H1 (cell line): ENCODE data around the gene PPARD. TPM values are rescaled to one million over a fixed set of nuclear protein-coding genes. Genes with fewer than 3 reads are reported as not detected.

Experiments used
- CTCF ChIA-PET: fragments of 300-600 bp; sonication (Branson Sonifier 250); formaldehyde crosslinking; loops from one replicate; lab custom pipeline; 2021; ENCODE audit not compliant: partially characterized antibody; lab: Charles Lee
- POLR2A ChIA-PET: fragments of 300-600 bp; sonication (Branson Sonifier 250); formaldehyde crosslinking; loops from one replicate; lab custom pipeline; 2021; ENCODE audit warnings: inconsistent platforms; ENCODE audit not compliant: partially characterized antibody; lab: Charles Lee
- DNase-seq, 2 experiments: peaks; one replicate each; pipeline versions ENCODE4 v3.0.0 to v3.0.0-alpha.2; 2010 to 2022; ENCODE audit warnings: low spot score in 2 of 2, low read depth in 1 of 2, mixed read lengths in 1 of 2
- FAIRE-seq: peaks from 2 replicates; lab custom pipeline; 2011; peaks lifted over from hg19 to GRCh38; lab: Jason Lieb, UNC
- H2AFZ ChIP-seq: 2 replicates; pipeline ENCODE4 v1.8.1; 2012; ENCODE audit warnings: low read length, inconsistent platforms
- H2AK5ac ChIP-seq: 2 replicates; pipeline ENCODE4 v1.6.1; 2013; ENCODE audit warnings: low read depth, low read length
- H2BK120ac ChIP-seq: replicated peaks from 2 replicates; pipeline ENCODE3; 2013; ENCODE audit warnings: low read depth, low read length, inconsistent platforms
- H2BK12ac ChIP-seq: 2 replicates; pipeline ENCODE4 v1.6.1; 2013; ENCODE audit warnings: low read depth, low read length
- H2BK15ac ChIP-seq: 2 replicates; pipeline ENCODE4 v1.6.1; 2013; ENCODE audit warnings: low read length
- H2BK20ac ChIP-seq: 2 replicates; pipeline ENCODE4 v1.6.1; 2013; ENCODE audit warnings: low read length
- H2BK5ac ChIP-seq: 2 replicates; pipeline ENCODE4 v1.6.1; 2013; ENCODE audit warnings: low read depth, low read length
- H3K14ac ChIP-seq: 2 replicates; pipeline ENCODE4 v1.6.1; 2013; ENCODE audit warnings: inconsistent platforms; ENCODE audit not compliant: insufficient read length
- H3K18ac ChIP-seq: 2 replicates; pipeline ENCODE4 v1.6.1; 2013; ENCODE audit warnings: low read length; ENCODE audit errors: extremely low read depth
- H3K23ac ChIP-seq: 2 replicates; pipeline ENCODE4 v1.6.1; 2013; ENCODE audit warnings: inconsistent platforms; ENCODE audit not compliant: insufficient read length
- H3K23me2 ChIP-seq: 2 replicates; pipeline ENCODE4 v1.6.1; 2013; ENCODE audit warnings: low read depth, low read length
- H3K27ac ChIP-seq: 2 replicates; pipeline ENCODE4 v1.6.1; 2011; ENCODE audit warnings: low read depth, low read length, inconsistent platforms
- H3K27me3 ChIP-seq, 4 experiments: replicated peaks in 1 of 4; 1 replicate in 1 of 4; 2 replicates in 3 of 4; pipeline versions ENCODE4 v1.6.1 to v1.8.1; 2011 to 2013; ENCODE audit warnings: low read length in 3 of 4, mild to moderate bottlenecking in 3 of 4, inconsistent platforms in 2 of 4, mixed read lengths in 2 of 4, moderate library complexity in 1 of 4; ENCODE audit not compliant: control insufficient read depth in 3 of 4, insufficient read depth in 3 of 4; ENCODE audit errors: extremely low read depth in 1 of 4
- H3K36me3 ChIP-seq, 4 experiments: 2 replicates each; pipeline versions ENCODE4 v1.6.1 to v1.8.1; 2011 to 2013; ENCODE audit warnings: mild to moderate bottlenecking in 4 of 4, low read length in 3 of 4, moderate library complexity in 2 of 4, control low read depth in 1 of 4, inconsistent platforms in 1 of 4; ENCODE audit not compliant: insufficient read depth in 4 of 4, control insufficient read depth in 2 of 4
- H3K4ac ChIP-seq: replicated peaks from 2 replicates; pipeline ENCODE3; 2013; ENCODE audit warnings: low read length, low read depth, mixed read lengths, inconsistent platforms; ENCODE audit not compliant: insufficient read length
- H3K4me1 ChIP-seq, 4 experiments: replicated peaks in 1 of 4; 1 replicate in 1 of 4; 2 replicates in 3 of 4; pipeline versions ENCODE4 v1.6.1 to v1.8.1; 2011 to 2013; ENCODE audit warnings: low read length in 3 of 4, inconsistent platforms in 2 of 4, mixed read lengths in 1 of 4; ENCODE audit not compliant: insufficient read depth in 4 of 4, control insufficient read depth in 3 of 4
- H3K4me2 ChIP-seq, 2 experiments: 2 replicates each; pipeline versions ENCODE4 v1.6.1 to v1.8.1; 2011 to 2013; ENCODE audit warnings: low read depth in 2 of 2, low read length in 2 of 2, control low read depth in 1 of 2, inconsistent platforms in 1 of 2, mild to moderate bottlenecking in 1 of 2; ENCODE audit not compliant: insufficient read depth in 1 of 2
- H3K4me3 ChIP-seq, 4 experiments: fragments of 200-600, 300-600 bp in 1 of 4; sonication (generic), shearing (Covaris generic), sonication (Bioruptor Twin) in 1 of 4; 2 replicates each; pipeline versions ENCODE4 v1.5.1 to v1.8.1; 2011 to 2016; ENCODE audit warnings: low read length in 4 of 4, low read depth in 3 of 4, control low read depth in 2 of 4, inconsistent platforms in 2 of 4, mild to moderate bottlenecking in 2 of 4, mixed read lengths in 1 of 4, moderate library complexity in 1 of 4; ENCODE audit not compliant: insufficient read depth in 2 of 4; ENCODE audit errors: extremely low read depth in 1 of 4
- H3K56ac ChIP-seq: replicated peaks from 2 replicates; pipeline ENCODE3; 2013; ENCODE audit warnings: low read depth, mild to moderate bottlenecking, mixed read lengths, low read length, inconsistent platforms; ENCODE audit not compliant: insufficient read length
- H3K79me1 ChIP-seq: 2 replicates; pipeline ENCODE4 v1.6.1; 2013; ENCODE audit warnings: low read depth, low read length, control low read depth
- H3K79me2 ChIP-seq, 2 experiments: 2 replicates each; pipeline versions ENCODE4 v1.6.1 to v1.8.1; 2012 to 2013; ENCODE audit warnings: low read length in 2 of 2, mild to moderate bottlenecking in 2 of 2, inconsistent platforms in 1 of 2; ENCODE audit not compliant: insufficient read depth in 2 of 2, control insufficient read depth in 1 of 2
- H3K9ac ChIP-seq, 4 experiments: replicated peaks in 1 of 4; 1 replicate in 1 of 4; 2 replicates in 3 of 4; pipeline versions ENCODE4 v1.6.1 to v1.8.1; 2011 to 2013; ENCODE audit warnings: low read depth in 3 of 4, low read length in 3 of 4, control low read depth in 2 of 4, mild to moderate bottlenecking in 2 of 4, moderate library complexity in 2 of 4, inconsistent platforms in 1 of 4; ENCODE audit errors: extremely low read depth in 1 of 4
- H3K9me3 ChIP-seq, 2 experiments: 2 replicates each; pipeline versions ENCODE4 v1.6.1 to v1.8.1; 2012 to 2013; ENCODE audit warnings: mild to moderate bottlenecking in 2 of 2, moderate library complexity in 2 of 2, control low read depth in 1 of 2, inconsistent platforms in 1 of 2, low read depth in 1 of 2, low read length in 1 of 2, mixed read lengths in 1 of 2; ENCODE audit not compliant: insufficient read depth in 2 of 2
- H4K20me1 ChIP-seq, 2 experiments: replicated peaks in 1 of 2; 2 replicates each; pipeline versions ENCODE3 to v1.8.1; 2011 to 2013; ENCODE audit warnings: inconsistent platforms in 2 of 2, low read length in 2 of 2, mild to moderate bottlenecking in 1 of 2; ENCODE audit not compliant: insufficient read depth in 2 of 2, control insufficient read depth in 1 of 2
- H4K5ac ChIP-seq: 2 replicates; pipeline ENCODE4 v1.6.1; 2013; ENCODE audit warnings: low read length, low read depth, mixed read lengths, inconsistent platforms; ENCODE audit not compliant: insufficient read length
- H4K8ac ChIP-seq: 2 replicates; pipeline ENCODE4 v1.8.0; 2013; ENCODE audit warnings: mild to moderate bottlenecking, moderate library complexity, low read length, inconsistent platforms; ENCODE audit not compliant: insufficient read depth; ENCODE audit errors: extremely low read depth
- H4K91ac ChIP-seq: replicated peaks from 2 replicates; pipeline ENCODE3; 2013; ENCODE audit warnings: low read length, mixed read lengths, inconsistent platforms; ENCODE audit not compliant: insufficient read length
- SIRT6 ChIP-seq: IDR thresholded peaks from one replicate; pipeline ENCODE4 v1.7.1; 2012; ENCODE audit warnings: low read length, inconsistent platforms
- whole genome bisulfite sequencing, 2 experiments: shearing (Covaris generic) in 1 of 2; methylation state at CpG; one replicate each; pipeline versions ENCODE4 v1.1.6 to v1.1.7; 2013 to 2015; ENCODE audit warnings: low lambda C conversion rate in 2 of 2, mixed read lengths in 2 of 2, inconsistent platforms in 1 of 2, low coverage in 1 of 2, missing lambda C conversion rate in 1 of 2; ENCODE audit not compliant: insufficient replicate concordance in 2 of 2, insufficient coverage in 1 of 2, insufficient read length in 1 of 2; ENCODE audit errors: extremely low coverage in 1 of 2, missing lambda C conversion rate in 1 of 2; 5-methylcytosine and 5-hydroxymethylcytosine counted together
- polyA plus RNA-seq, 7 experiments: library from polyadenylated mRNA; depleted of rRNA in 3 of 7; stranded (reverse) in 5 of 7; unstranded in 2 of 7; fragments of >200 nt in 5 of 7; fragments of 200-250 nt in 2 of 7; gene quantifications; 1 replicate in 5 of 7; 2 replicates in 1 of 7; 4 replicates in 1 of 7; pipeline versions ENCODE4 v1.2.1 to v1.2.3, GENCODE V29; 2011 to 2013; ENCODE audit warnings: missing spikeins in 2 of 7, mixed read lengths in 2 of 7
- total RNA-seq: library from RNA; stranded (reverse); fragmentation: NEBNext Ultra II Directional; extraction: Animal tissue kit (Norgen Biotek cat#: 25700); gene quantifications from 2 replicates; pipeline ENCODE4 v1.2.1, GENCODE V29; 2021

The PPARD gene
- total and polyA plus RNA-seq, 2 of the 8 experiments (the other 6 are each of a cell fraction or from before 2014, with no cell fraction given): 14.6 to 14.9 TPM

DNA sequence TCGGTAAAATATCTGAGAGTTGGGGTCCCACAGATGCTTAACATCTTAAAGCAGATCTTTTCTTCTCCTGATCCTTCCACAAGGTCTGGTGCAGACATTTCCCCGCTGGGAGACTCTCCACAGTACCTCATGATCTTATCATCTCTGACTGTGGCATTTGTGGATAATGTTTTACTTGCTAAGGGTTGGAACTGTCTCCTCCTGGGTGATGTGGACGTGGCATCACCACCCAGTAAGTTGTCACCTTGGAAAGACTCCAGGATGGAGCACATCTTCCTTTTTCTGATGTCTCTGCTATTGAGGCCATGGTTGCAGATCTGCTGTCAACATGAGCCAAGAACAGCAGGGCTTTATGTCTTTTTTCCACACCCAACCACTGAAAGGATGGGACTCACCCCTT, 67.8 kb downstream of the PPARD start:
- Histone ChIP-seq H3K79me1 (peaks cover 5% of the 10 kb centered on the region), H4K5ac (no peak overlapping the region), H3K4me3 (no peak overlapping the region), H3K9me3 (no peaks in the 10 kb centered on the region), H3K4me2 (no peak overlapping the region), H3K4me1 (peaks cover 0 to 3% (median 0%) of the 10 kb centered on the region in 4 experiments; a peak in 2 of 7 replicates), H3K23ac (no peak overlapping the region), H3K56ac (no peak overlapping the region), H2BK20ac (no peak overlapping the region), H3K23me2 (no peaks in the 10 kb centered on the region), H3K4ac (no peak overlapping the region), H2BK12ac (no peak overlapping the region), H3K14ac (no peak overlapping the region), H2BK15ac (no peak overlapping the region), H3K79me2 (no peaks in the 10 kb centered on the region), H3K9ac (no peak overlapping the region), H2BK5ac (no peak overlapping the region), H2AK5ac (no peak overlapping the region), H4K91ac (no peak overlapping the region), H2AFZ (no peak overlapping the region), H2BK120ac (no peak overlapping the region), H3K18ac (no peak overlapping the region), H4K8ac (no peak overlapping the region), H3K27ac (no peak overlapping the region), H3K36me3 (no peaks in the 10 kb centered on the region), H3K27me3 (no peaks in the 10 kb centered on the region), H4K20me1 (no peaks in the 10 kb centered on the region)
- CTCF ChIA-PET: interaction anchor here (1.6 to 4.7 kb wide), 2 partner anchors 9 to 82 kb away, joined by 4 to 35 read pairs; no protein-coding TSS in a partner anchor
- no peak for FAIRE-seq
- POLR2A ChIA-PET: no interaction called here
- no peak for DNase-seq
- TF ChIP-seq SIRT6: no peak
- 58% methylated on average over 3 of the region's 3 CpGs; no CpG with 5 or more reads in 1 of the 2 experiments for WGBS, 2 experiments
